HepG2 (cell line): Measurements from ENCODE around the gene ZBTB21. TPM values are rescaled to one million over a fixed set of nuclear protein-coding genes. Genes with fewer than 3 reads are reported as not detected.

Experiments
- ATAC-seq: fragments of 200-7000 bp; cut with Tn5 transposase; 3 replicates; pipeline ENCODE4 v1.9.1; 2020; ENCODE audit warnings: mild to moderate bottlenecking, moderate library complexity
- BruUV-seq: library from RNA; stranded (reverse); fragments of 400-500 nt; replicated peaks from 2 replicates; lab custom pipeline; 2021; lab: Mats Ljungman, UMichigan
- CTCF ChIA-PET: fragments of 300-600 bp; formaldehyde crosslinking; extraction: SDS; loops from one replicate; lab custom pipeline; 2021; ENCODE audit warnings: low total read pairs, inconsistent platforms, low intra/inter-chr PET ratio; lab: Yijun Ruan, JAX
- POLR2A ChIA-PET: fragments of 350-600 bp; sonication (Branson Sonifier 250); formaldehyde crosslinking; loops from one replicate; lab custom pipeline; 2020; ENCODE audit warnings: antibody characterized with exemption, inconsistent platforms; lab: Yijun Ruan, JAX
- DNase-seq: peaks from one replicate; pipeline ENCODE4 v3.0.0-alpha.2; 2015; ENCODE audit warnings: low spot score
- FAIRE-seq: peaks from 3 replicates; lab custom pipeline; 2011; peaks lifted over from hg19 to GRCh38; lab: Jason Lieb, UNC
- H2AFZ ChIP-seq: one replicate; pipeline ENCODE4 v1.6.1; 2011; ENCODE audit warnings: low read length, inconsistent platforms
- H3K27ac ChIP-seq: fragments of 300-600 bp; 3 replicates; pipeline ENCODE4 v1.8.0; 2011; ENCODE audit warnings: mixed run types, mild to moderate bottlenecking, mixed read lengths, low read length, inconsistent platforms; ENCODE audit not compliant: insufficient read depth; ENCODE audit errors: extremely low read length
- H3K27me3 ChIP-seq, 2 experiments: fragments of 200-600 bp in 1 of 2; 2 replicates in 1 of 2; 3 replicates in 1 of 2; pipeline versions ENCODE4 v1.6.0 to v1.8.0; 2011; ENCODE audit warnings: low read length in 2 of 2, mild to moderate bottlenecking in 2 of 2, moderate library complexity in 2 of 2, inconsistent platforms in 1 of 2; ENCODE audit not compliant: insufficient read depth in 2 of 2, control insufficient read depth in 1 of 2
- H3K36me3 ChIP-seq, 2 experiments: fragments of 200-600 bp in 1 of 2; replicated peaks in 1 of 2; 2 replicates in 1 of 2; 3 replicates in 1 of 2; pipeline versions ENCODE4 v1.5.1 to v1.8.0; 2011; ENCODE audit warnings: low read length in 2 of 2, inconsistent platforms in 1 of 2; ENCODE audit not compliant: insufficient read depth in 2 of 2, control insufficient read depth in 1 of 2
- H3K4me1 ChIP-seq: 2 replicates; pipeline ENCODE4 v1.5.1; 2012; ENCODE audit warnings: low read length, inconsistent platforms; ENCODE audit not compliant: insufficient read depth
- H3K4me2 ChIP-seq: 2 replicates; pipeline ENCODE4 v1.6.0; 2011; ENCODE audit warnings: low read depth, low read length, inconsistent platforms
- H3K4me3 ChIP-seq, 3 experiments: fragments of 200-600 bp in 1 of 3; sonication (generic), shearing (Covaris generic) in 1 of 3; replicated peaks in 1 of 3; 2 replicates each; pipeline ENCODE4 v1.5.1; 2011 to 2016; ENCODE audit warnings: low read length in 3 of 3, inconsistent platforms in 2 of 3, low read depth in 2 of 3, mild to moderate bottlenecking in 2 of 3, control low read depth in 1 of 3, mixed read lengths in 1 of 3; ENCODE audit not compliant: insufficient read depth in 1 of 3
- H3K79me2 ChIP-seq: one replicate; pipeline ENCODE4 v1.6.1; 2011; ENCODE audit warnings: low read length, inconsistent platforms; ENCODE audit not compliant: insufficient read depth
- H3K9ac ChIP-seq: 2 replicates; pipeline ENCODE4 v1.6.0; 2011; ENCODE audit warnings: mild to moderate bottlenecking, low read depth, low read length, inconsistent platforms; ENCODE audit not compliant: insufficient read depth
- H3K9me3 ChIP-seq: 2 replicates; pipeline ENCODE4 v1.5.1; 2012; ENCODE audit warnings: mild to moderate bottlenecking, low read length
- H4K20me1 ChIP-seq: 2 replicates; pipeline ENCODE4 v1.6.0; 2011; ENCODE audit warnings: inconsistent platforms, mild to moderate bottlenecking, low read length, moderate library complexity; ENCODE audit not compliant: insufficient read depth
- BHLHE40 ChIP-seq: IDR thresholded peaks from 2 replicates; pipeline ENCODE4 v1.6.1; 2011; ENCODE audit warnings: low read length, improper control_type of control experiment
- MAFK ChIP-seq, 2 experiments: IDR thresholded peaks in 1 of 2; conservative IDR thresholded peaks in 1 of 2; 2 replicates each; pipeline ENCODE4 v1.6.1; 2011; ENCODE audit warnings: improper control_type of control experiment in 2 of 2, low read length in 2 of 2
- NFE2L2 ChIP-seq: fragments of 150-350 bp; IDR thresholded peaks from 2 replicates; pipeline ENCODE4 v1.6.1; 2014; ENCODE audit warnings: low read length
- PHF8 ChIP-seq: sonication (generic); formaldehyde crosslinking; IDR thresholded peaks from 2 replicates; pipeline ENCODE4 v1.5.0; 2020; ENCODE audit warnings: missing genetic modification reagents
- SAP130 ChIP-seq: IDR thresholded peaks from 2 replicates; pipeline ENCODE4 v1.6.1; 2016; ENCODE audit warnings: low read depth
- SIX4 ChIP-seq: sonication (generic); formaldehyde crosslinking; IDR thresholded peaks from 2 replicates; pipeline ENCODE4 v1.4.0; 2020; ENCODE audit warnings: missing genetic modification reagents
- TBP ChIP-seq: sonication (generic); formaldehyde crosslinking; IDR thresholded peaks from 2 replicates; pipeline ENCODE4 v1.5.0; 2020; ENCODE audit warnings: missing genetic modification reagents
- ZNF335 ChIP-seq: sonication (generic); formaldehyde crosslinking; IDR thresholded peaks from 2 replicates; pipeline ENCODE4 v1.4.0; 2020; ENCODE audit warnings: missing genetic modification reagents
- WGBS: methylation state at CpG from one replicate; pipeline ENCODE4 v1.1.6; 2017; ENCODE audit warnings: low lambda C conversion rate; 5-methylcytosine and 5-hydroxymethylcytosine counted together
- in situ Hi-C: cut with HindIII; loops from 2 replicates; pipeline ENCODE4 v1.10.0; 2017; ENCODE audit warnings: low pct_unique_long_range_greater_than_20kb; ENCODE audit not compliant: extremely low pct_ligation_motif_present
- intact Hi-C: fragments of 100-400 bp; cut with micrococcal nuclease; formaldehyde crosslinking; loops from one replicate; pipeline ENCODE4 v1.10.0; 2022; ENCODE audit not compliant: unreplicated experiment
- polyA plus RNA-seq, 8 experiments: library from polyadenylated mRNA; depleted of rRNA in 3 of 8; stranded (reverse) in 7 of 8; unstranded in 1 of 8; fragments of >200 nt; fragmentation: Illumina TruSeq in 4 of 8; extraction: Trizol in 4 of 8; gene quantifications; 2 replicates each; pipeline versions ENCODE4 v1.2.1 to v1.2.3, GENCODE V29; 2011 to 2016; ENCODE audit warnings: low read depth in 4 of 8, missing spikeins in 1 of 8, mixed read lengths in 1 of 8; ENCODE audit not compliant: insufficient read depth in 1 of 8
- total RNA-seq, 5 experiments: library from RNA; depleted of rRNA; stranded (reverse); fragments of >200 nt; fragmentation: Illumina TruSeq; extraction: Trizol; gene quantifications; 2 replicates each; pipeline ENCODE4 v1.2.3, GENCODE V29; 2016; ENCODE audit warnings: low read depth in 1 of 5
- TF ChIP-seq, protein P1 (sequence below): sonication (generic); IDR thresholded peaks from 2 replicates; pipeline ENCODE4 v1.6.1; 2016; ENCODE audit warnings: low read depth, borderline replicate concordance
- TF ChIP-seq, protein P2 (sequence below): sonication (generic); formaldehyde crosslinking; IDR thresholded peaks from 2 replicates; pipeline ENCODE4 v1.9.0; 2021; ENCODE audit warnings: missing genetic modification reagents, borderline replicate concordance
- TF ChIP-seq, protein P3 (sequence below): sonication (generic); formaldehyde crosslinking; IDR thresholded peaks from 2 replicates; pipeline ENCODE4 v1.4.0; 2020; ENCODE audit warnings: missing genetic modification reagents, mild to moderate bottlenecking, borderline replicate concordance
- TF ChIP-seq, protein P4 (sequence below): IDR thresholded peaks from 2 replicates; pipeline ENCODE4 v1.6.1; 2016

The ZBTB21 gene
- total and polyA plus RNA-seq, 2 of the 13 experiments (the other 11 are each of a cell fraction or from before 2014, with no cell fraction given) = 4.5 to 6.1 TPM

DNA sequence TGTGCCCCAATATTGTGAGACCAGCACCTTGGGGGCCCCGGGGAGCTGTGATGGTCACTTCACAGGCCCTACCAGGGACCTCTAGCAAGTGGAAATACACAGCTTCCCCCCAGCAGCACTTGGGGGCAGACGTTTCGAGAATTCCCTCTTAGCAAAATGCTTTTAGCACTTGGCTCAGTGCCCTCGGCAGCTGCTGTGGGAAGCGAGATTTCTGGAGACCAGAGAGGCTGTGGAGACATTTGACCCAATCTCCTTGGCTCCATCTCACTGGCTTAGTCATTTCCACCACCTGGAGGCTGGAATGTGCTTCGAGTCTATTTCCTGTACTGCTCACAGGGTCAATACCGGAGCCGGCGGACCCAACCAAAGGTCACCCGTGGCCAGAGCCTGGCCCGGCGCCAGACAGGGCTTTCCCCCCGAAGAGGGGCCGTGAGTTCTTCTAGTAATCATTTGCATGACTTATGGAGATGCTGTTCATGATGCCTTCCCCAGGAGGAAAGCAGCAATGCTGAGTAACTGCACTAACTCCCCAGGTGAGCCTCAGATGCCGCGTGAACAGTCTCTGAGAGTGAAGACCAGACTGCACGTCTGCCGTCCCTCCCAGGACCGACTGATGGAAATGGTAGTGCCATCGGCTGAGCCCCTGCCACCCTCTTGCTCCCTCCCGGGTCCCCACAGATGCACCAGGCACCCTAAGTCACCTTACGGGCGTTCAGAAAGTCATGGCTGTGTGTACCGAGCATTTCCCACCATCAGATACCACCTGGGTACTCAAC lies 52.0 kb downstream of the ZBTB21 start (continued):
- TF ChIP-seq BHLHE40 = peak; percentile 52
- TF ChIP-seq PHF8 = 0 out of 2 replicates have a peak, but pooled peaks have one; percentile 21
- TF ChIP-seq, protein P1, sequence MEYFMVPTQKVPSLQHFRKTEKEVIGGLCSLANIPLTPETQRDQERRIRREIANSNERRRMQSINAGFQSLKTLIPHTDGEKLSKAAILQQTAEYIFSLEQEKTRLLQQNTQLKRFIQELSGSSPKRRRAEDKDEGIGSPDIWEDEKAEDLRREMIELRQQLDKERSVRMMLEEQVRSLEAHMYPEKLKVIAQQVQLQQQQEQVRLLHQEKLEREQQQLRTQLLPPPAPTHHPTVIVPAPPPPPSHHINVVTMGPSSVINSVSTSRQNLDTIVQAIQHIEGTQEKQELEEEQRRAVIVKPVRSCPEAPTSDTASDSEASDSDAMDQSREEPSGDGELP = peak; percentile 68; the same call in 1 of the 2 replicates

DNA sequence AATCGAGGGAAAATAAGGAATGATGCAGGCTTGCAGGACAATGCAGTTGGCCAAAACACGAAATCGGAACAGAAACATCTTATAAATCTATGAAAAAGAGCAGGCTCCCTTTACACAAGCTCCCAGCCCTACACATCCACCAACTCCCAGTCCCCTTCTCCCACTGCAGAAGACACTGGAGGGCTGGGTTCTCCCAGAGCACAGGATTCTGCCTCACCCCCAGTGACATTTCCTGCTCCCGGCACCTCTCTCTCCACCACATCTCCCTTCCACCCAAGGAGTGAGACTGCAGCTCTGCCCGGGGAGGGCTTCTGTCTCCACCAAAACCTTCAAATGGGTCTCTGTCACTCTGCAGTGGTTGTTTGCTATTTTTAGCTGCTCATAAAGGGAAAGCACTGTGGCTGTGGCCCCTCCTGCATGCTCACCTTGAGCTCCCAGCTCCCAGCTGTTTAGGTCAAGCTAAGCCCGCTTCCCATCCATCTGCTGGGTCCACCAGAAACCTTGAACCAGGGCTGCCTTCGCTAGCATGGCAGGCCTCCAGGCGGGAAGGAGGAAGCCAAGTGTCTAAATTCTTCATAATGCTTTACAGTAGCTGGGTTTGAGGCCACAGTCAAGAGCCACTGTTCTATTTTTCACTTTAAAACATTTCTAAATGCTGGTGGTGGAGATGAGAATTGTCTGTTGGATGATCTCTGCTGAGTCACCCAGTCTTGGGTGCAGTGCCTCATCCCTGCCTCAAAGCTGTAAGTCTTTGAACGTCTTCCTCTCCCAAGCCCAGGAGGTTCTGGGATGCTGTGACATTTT lies 53.0 kb downstream of the ZBTB21 start:
- POLR2A ChIA-PET = interaction anchor here (0.5 to 2.3 kb wide), 6 partner anchors 17 to 83 kb away, joined by 3 to 14 read pairs (median 6); partner anchors contain the start of gene PRDM15
- H3K9me3 ChIP-seq = no peaks in the 10 kb centered on the region
- TF ChIP-seq, protein P2, sequence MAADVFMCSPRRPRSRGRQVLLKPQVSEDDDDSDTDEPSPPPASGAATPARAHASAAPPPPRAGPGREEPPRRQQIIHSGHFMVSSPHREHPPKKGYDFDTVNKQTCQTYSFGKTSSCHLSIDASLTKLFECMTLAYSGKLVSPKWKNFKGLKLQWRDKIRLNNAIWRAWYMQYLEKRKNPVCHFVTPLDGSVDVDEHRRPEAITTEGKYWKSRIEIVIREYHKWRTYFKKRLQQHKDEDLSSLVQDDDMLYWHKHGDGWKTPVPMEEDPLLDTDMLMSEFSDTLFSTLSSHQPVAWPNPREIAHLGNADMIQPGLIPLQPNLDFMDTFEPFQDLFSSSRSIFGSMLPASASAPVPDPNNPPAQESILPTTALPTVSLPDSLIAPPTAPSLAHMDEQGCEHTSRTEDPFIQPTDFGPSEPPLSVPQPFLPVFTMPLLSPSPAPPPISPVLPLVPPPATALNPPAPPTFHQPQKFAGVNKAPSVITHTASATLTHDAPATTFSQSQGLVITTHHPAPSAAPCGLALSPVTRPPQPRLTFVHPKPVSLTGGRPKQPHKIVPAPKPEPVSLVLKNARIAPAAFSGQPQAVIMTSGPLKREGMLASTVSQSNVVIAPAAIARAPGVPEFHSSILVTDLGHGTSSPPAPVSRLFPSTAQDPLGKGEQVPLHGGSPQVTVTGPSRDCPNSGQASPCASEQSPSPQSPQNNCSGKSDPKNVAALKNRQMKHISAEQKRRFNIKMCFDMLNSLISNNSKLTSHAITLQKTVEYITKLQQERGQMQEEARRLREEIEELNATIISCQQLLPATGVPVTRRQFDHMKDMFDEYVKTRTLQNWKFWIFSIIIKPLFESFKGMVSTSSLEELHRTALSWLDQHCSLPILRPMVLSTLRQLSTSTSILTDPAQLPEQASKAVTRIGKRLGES = no peak
- TF ChIP-seq, protein P3, sequence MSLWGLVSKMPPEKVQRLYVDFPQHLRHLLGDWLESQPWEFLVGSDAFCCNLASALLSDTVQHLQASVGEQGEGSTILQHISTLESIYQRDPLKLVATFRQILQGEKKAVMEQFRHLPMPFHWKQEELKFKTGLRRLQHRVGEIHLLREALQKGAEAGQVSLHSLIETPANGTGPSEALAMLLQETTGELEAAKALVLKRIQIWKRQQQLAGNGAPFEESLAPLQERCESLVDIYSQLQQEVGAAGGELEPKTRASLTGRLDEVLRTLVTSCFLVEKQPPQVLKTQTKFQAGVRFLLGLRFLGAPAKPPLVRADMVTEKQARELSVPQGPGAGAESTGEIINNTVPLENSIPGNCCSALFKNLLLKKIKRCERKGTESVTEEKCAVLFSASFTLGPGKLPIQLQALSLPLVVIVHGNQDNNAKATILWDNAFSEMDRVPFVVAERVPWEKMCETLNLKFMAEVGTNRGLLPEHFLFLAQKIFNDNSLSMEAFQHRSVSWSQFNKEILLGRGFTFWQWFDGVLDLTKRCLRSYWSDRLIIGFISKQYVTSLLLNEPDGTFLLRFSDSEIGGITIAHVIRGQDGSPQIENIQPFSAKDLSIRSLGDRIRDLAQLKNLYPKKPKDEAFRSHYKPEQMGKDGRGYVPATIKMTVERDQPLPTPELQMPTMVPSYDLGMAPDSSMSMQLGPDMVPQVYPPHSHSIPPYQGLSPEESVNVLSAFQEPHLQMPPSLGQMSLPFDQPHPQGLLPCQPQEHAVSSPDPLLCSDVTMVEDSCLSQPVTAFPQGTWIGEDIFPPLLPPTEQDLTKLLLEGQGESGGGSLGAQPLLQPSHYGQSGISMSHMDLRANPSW = no peak
- TF ChIP-seq ZNF335 (CRISPR knock-in tag) = no peak
- peak; percentile 56; the same call in 1 of the 2 replicates for TF ChIP-seq NFE2L2
- no peak for TF ChIP-seq TBP
- TF ChIP-seq, protein P4, sequence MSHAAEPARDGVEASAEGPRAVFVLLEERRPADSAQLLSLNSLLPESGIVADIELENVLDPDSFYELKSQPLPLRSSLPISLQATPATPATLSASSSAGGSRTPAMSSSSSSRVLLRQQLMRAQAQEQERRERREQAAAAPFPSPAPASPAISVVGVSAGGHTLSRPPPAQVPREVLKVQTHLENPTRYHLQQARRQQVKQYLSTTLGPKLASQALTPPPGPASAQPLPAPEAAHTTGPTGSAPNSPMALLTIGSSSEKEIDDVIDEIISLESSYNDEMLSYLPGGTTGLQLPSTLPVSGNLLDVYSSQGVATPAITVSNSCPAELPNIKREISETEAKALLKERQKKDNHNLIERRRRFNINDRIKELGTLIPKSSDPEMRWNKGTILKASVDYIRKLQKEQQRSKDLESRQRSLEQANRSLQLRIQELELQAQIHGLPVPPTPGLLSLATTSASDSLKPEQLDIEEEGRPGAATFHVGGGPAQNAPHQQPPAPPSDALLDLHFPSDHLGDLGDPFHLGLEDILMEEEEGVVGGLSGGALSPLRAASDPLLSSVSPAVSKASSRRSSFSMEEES = no peak
- no peak for TF ChIP-seq SIX4
- TF ChIP-seq SAP130 = 0 out of 2 replicates have a peak, but pooled peaks have one; percentile 25
- 0 out of 4 replicates have a peak, but pooled peaks of 1 of the 2 experiments have one; percentile 2 for TF ChIP-seq MAFK (conservative IDR thresholded peaks at IDR 0.05 in 1 of 2, IDR thresholded peaks at IDR 0.05 in 1 of 2; ENCODE audit: low read length in 2 of 2)

More for the DNA sequence above, 53.0 kb downstream of the ZBTB21 start:
- FAIRE-seq = no peak
- no peaks in the 10 kb centered on the region for H3K36me3 ChIP-seq
- no peak overlapping the region for H2AFZ ChIP-seq
- H3K4me1 ChIP-seq = peaks cover 77% of the 10 kb centered on the region
- no peak for ATAC-seq
- peak overlapping the region; percentile 7 for H3K27ac ChIP-seq
- H3K9ac ChIP-seq = no peak overlapping the region
- WGBS = 55% methylated on average over 7 of the region's 9 CpGs
- peak overlapping the region; percentile 83 for H3K4me2 ChIP-seq
- peaks cover 6% of the 10 kb centered on the region for H3K79me2 ChIP-seq
- peaks cover 0 to 10% of the 10 kb centered on the region in 2 experiments; a peak in 1 of 5 replicates for H3K27me3 ChIP-seq
- no TSS peak for BruUV-seq
- peak overlapping the region in 2 of 3 experiments; percentile 14 to 16; a peak in 2 of 6 replicates for H3K4me3 ChIP-seq
- DNase-seq = no peak
- no peaks in the 10 kb centered on the region for H4K20me1 ChIP-seq
- CTCF ChIA-PET = no interaction called here
- intact Hi-C loops (loop anchor here (2.0 kb wide), 1 partner anchor 24 kb away; no protein-coding TSS in a partner anchor), in situ Hi-C loops (loop anchor here (10.0 kb wide), 1 partner anchor 158 kb away; no protein-coding TSS in a partner anchor)
